Neuronal stem cell (in vitro differentiated cells): ENCODE measurements around the gene ST7.
"Not testable (repeated sequence)": the region's sequence is repeated elsewhere in the genome, so short reads cannot be mapped to it uniquely, and the experiment has no call there.

Experiments used
- DNase-seq: peaks from one replicate; pipeline ENCODE4 v3.0.0-alpha.2; 2013; ENCODE audit warnings: low spot score
- H2AFZ ChIP-seq: one replicate; pipeline ENCODE4 v1.6.1; 2013; ENCODE audit warnings: mild to moderate bottlenecking, low read length, inconsistent platforms
- H2AK5ac ChIP-seq: 2 replicates; pipeline ENCODE4 v1.6.1; 2013; ENCODE audit warnings: low read depth, mild to moderate bottlenecking, inconsistent platforms, low read length, moderate library complexity, mixed read lengths
- H2BK120ac ChIP-seq: 2 replicates; pipeline ENCODE4 v1.6.1; 2013; ENCODE audit warnings: low read depth, mild to moderate bottlenecking, inconsistent platforms, low read length, moderate library complexity, mixed read lengths
- H2BK12ac ChIP-seq: one replicate; pipeline ENCODE4 v1.6.1; 2013; ENCODE audit warnings: low read length, inconsistent platforms
- H2BK15ac ChIP-seq: 2 replicates; pipeline ENCODE4 v1.6.1; 2013; ENCODE audit warnings: mild to moderate bottlenecking, low read length, inconsistent platforms, mixed read lengths
- H2BK5ac ChIP-seq: one replicate; pipeline ENCODE4 v1.6.1; 2013; ENCODE audit warnings: inconsistent platforms, mild to moderate bottlenecking, low read length, moderate library complexity
- H3K14ac ChIP-seq: one replicate; pipeline ENCODE4 v1.6.1; 2013; ENCODE audit warnings: low read length, inconsistent platforms
- H3K18ac ChIP-seq: 2 replicates; pipeline ENCODE4 v1.6.1; 2013; ENCODE audit warnings: low read length, inconsistent platforms
- H3K23ac ChIP-seq: 2 replicates; pipeline ENCODE4 v1.6.1; 2013; ENCODE audit warnings: low read depth, mild to moderate bottlenecking, mixed read lengths, low read length, inconsistent platforms; ENCODE audit not compliant: poor library complexity
- H3K27ac ChIP-seq: replicated peaks from 3 replicates; pipeline ENCODE4 v1.5.1; 2013; ENCODE audit warnings: low read length, inconsistent platforms
- H3K27me3 ChIP-seq, 3 experiments: 2 replicates each; pipeline ENCODE4 v1.6.1; 2013; ENCODE audit warnings: low read length in 3 of 3, mild to moderate bottlenecking in 2 of 3, inconsistent platforms in 1 of 3, low read depth in 1 of 3, mixed read lengths in 1 of 3, moderate library complexity in 1 of 3; ENCODE audit not compliant: control insufficient read depth in 3 of 3, insufficient read depth in 3 of 3
- H3K36me3 ChIP-seq, 2 donors: replicated peaks in 1 of 2; 2 replicates each; pipeline ENCODE4 v1.6.1; 2013; ENCODE audit warnings: low read length in 2 of 2; ENCODE audit not compliant: control insufficient read depth in 2 of 2, insufficient read depth in 2 of 2
- H3K4ac ChIP-seq: 2 replicates; pipeline ENCODE4 v1.6.1; 2013; ENCODE audit warnings: inconsistent platforms, mild to moderate bottlenecking, low read length, moderate library complexity
- H3K4me1 ChIP-seq, 2 donors: 1 replicate in 1 of 2; 2 replicates in 1 of 2; pipeline ENCODE4 v1.6.1; 2013; ENCODE audit warnings: low read length in 2 of 2, low read depth in 1 of 2; ENCODE audit not compliant: control insufficient read depth in 2 of 2, insufficient read depth in 1 of 2
- H3K4me2 ChIP-seq: one replicate; pipeline ENCODE4 v1.6.1; 2013; ENCODE audit warnings: mild to moderate bottlenecking, low read length, inconsistent platforms; ENCODE audit not compliant: insufficient read depth, poor library complexity, severe bottlenecking
- H3K4me3 ChIP-seq, 2 donors: 2 replicates each; pipeline ENCODE4 v1.5.1; 2013; ENCODE audit warnings: low read length in 2 of 2, mild to moderate bottlenecking in 2 of 2, inconsistent platforms in 1 of 2, moderate library complexity in 1 of 2
- H3K79me1 ChIP-seq: one replicate; pipeline ENCODE4 v1.6.1; 2013; ENCODE audit warnings: low read depth, mild to moderate bottlenecking, inconsistent platforms, low read length, moderate library complexity
- H3K9ac ChIP-seq: one replicate; pipeline ENCODE4 v1.6.1; 2013; ENCODE audit warnings: mild to moderate bottlenecking, low read depth, low read length, inconsistent platforms; ENCODE audit not compliant: poor library complexity
- H3K9me3 ChIP-seq, 2 donors: replicated peaks in 1 of 2; 2 replicates each; pipeline versions ENCODE3 to v1.6.1; 2013; ENCODE audit warnings: low read length in 2 of 2, mild to moderate bottlenecking in 2 of 2, inconsistent platforms in 1 of 2, low read depth in 1 of 2, mixed read lengths in 1 of 2, moderate library complexity in 1 of 2; ENCODE audit not compliant: control insufficient read depth in 2 of 2, insufficient read depth in 1 of 2
- H4K8ac ChIP-seq: one replicate; pipeline ENCODE4 v1.6.1; 2013; ENCODE audit warnings: low read depth, mild to moderate bottlenecking, inconsistent platforms, low read length, moderate library complexity
- H4K91ac ChIP-seq: one replicate; pipeline ENCODE4 v1.6.1; 2013; ENCODE audit warnings: low read length, low read depth, mild to moderate bottlenecking, inconsistent platforms; ENCODE audit not compliant: poor library complexity
- WGBS, 2 donors: extraction: QIAGEN DNeasy Blood & Tissue Kit; methylation state at CpG; one replicate each; pipeline ENCODE4 v1.1.7; 2013; ENCODE audit warnings: missing lambda C conversion rate in 2 of 2, mixed read lengths in 1 of 2; ENCODE audit not compliant: insufficient read length in 2 of 2, insufficient replicate concordance in 1 of 2; ENCODE audit errors: extremely low coverage in 2 of 2; 5-methylcytosine and 5-hydroxymethylcytosine counted together

ST7 gene

GRCh38 chr7:116933465-116933864, 19.8 kb upstream of the ST7 start:
- no peak overlapping the region for H2BK5ac ChIP-seq
- no peak overlapping the region for H4K91ac ChIP-seq
- no peak overlapping the region for H3K27ac ChIP-seq
- no peak overlapping the region for H2AK5ac ChIP-seq
- no peaks in the 10 kb centered on the region for H3K9me3 ChIP-seq
- no peak overlapping the region for H2BK120ac ChIP-seq
- H3K18ac ChIP-seq, result no peak overlapping the region
- no peak overlapping the region for H3K9ac ChIP-seq
- no peaks in the 10 kb centered on the region for H3K4me1 ChIP-seq
- H2BK12ac ChIP-seq, result no peak overlapping the region
- no peaks in the 10 kb centered on the region for H3K79me1 ChIP-seq
- no peaks in the 10 kb centered on the region for H3K36me3 ChIP-seq
- no peaks in the 10 kb centered on the region for H3K27me3 ChIP-seq
- DNase-seq, result no peak
- H3K23ac ChIP-seq, result no peak overlapping the region
- H3K4me3 ChIP-seq, result no peak overlapping the region
- H3K4ac ChIP-seq, result no peak overlapping the region
- no peak overlapping the region for H3K14ac ChIP-seq
- H4K8ac ChIP-seq, result no peak overlapping the region
- H2BK15ac ChIP-seq, result no peak overlapping the region
- H2AFZ ChIP-seq, result no peak overlapping the region
- WGBS, 2 donors, result no CpG with 5 or more reads among the region's 3 CpGs
- H3K4me2 ChIP-seq, result no peak overlapping the region

- H3K27me3 ChIP-seq, result no peaks in the 10 kb centered on the region
- H3K27ac ChIP-seq, result no peak overlapping the region
- H4K8ac ChIP-seq, result no peak overlapping the region
- no peak overlapping the region for H3K18ac ChIP-seq
- H4K91ac ChIP-seq, result no peak overlapping the region
- no peak overlapping the region for H2BK5ac ChIP-seq
- no peaks in the 10 kb centered on the region for H3K79me1 ChIP-seq
- H3K14ac ChIP-seq, result no peak overlapping the region
- H3K9me3 ChIP-seq, result no peaks in the 10 kb centered on the region
- no peak overlapping the region for H3K4me3 ChIP-seq
- H2BK12ac ChIP-seq, result no peak overlapping the region
- H2AK5ac ChIP-seq, result no peak overlapping the region
- no peak overlapping the region for H2BK15ac ChIP-seq
- no peak overlapping the region for H3K9ac ChIP-seq
- no peak overlapping the region for H3K4ac ChIP-seq
- no peak for DNase-seq
- WGBS, 2 donors, result no CpG with 5 or more reads among the region's 2 CpGs
- no peak overlapping the region for H2AFZ ChIP-seq
- H3K23ac ChIP-seq, result no peak overlapping the region
- H3K4me1 ChIP-seq, result no peaks in the 10 kb centered on the region
- no peak overlapping the region for H3K4me2 ChIP-seq
- no peaks in the 10 kb centered on the region for H3K36me3 ChIP-seq
- no peak overlapping the region for H2BK120ac ChIP-seq
Observed at GRCh38 chr7:116934580-116934979, 18.7 kb upstream of the ST7 start.

- not testable (repeated sequence) for H3K27ac ChIP-seq, DNase-seq, H3K23ac ChIP-seq, H4K8ac ChIP-seq, H3K4me3 ChIP-seq, H3K9ac ChIP-seq, H3K14ac ChIP-seq, H3K18ac ChIP-seq, H2BK12ac ChIP-seq, H2AFZ ChIP-seq, H2AK5ac ChIP-seq, H2BK120ac ChIP-seq, H4K91ac ChIP-seq, H3K27me3 ChIP-seq, H3K4ac ChIP-seq, H3K4me2 ChIP-seq, H3K4me1 ChIP-seq, H3K9me3 ChIP-seq, H2BK5ac ChIP-seq, H2BK15ac ChIP-seq, H3K79me1 ChIP-seq, H3K36me3 ChIP-seq
- WGBS, 2 donors, result no CpG with 5 or more reads among the region's 4 CpGs
Observed at GRCh38 chr7:116936844-116937243, 16.5 kb upstream of the ST7 start.

- H4K8ac ChIP-seq, result no peak overlapping the region
- no peak overlapping the region for H3K4ac ChIP-seq
- no peaks in the 10 kb centered on the region for H3K4me1 ChIP-seq
- H3K4me2 ChIP-seq, result no peak overlapping the region
- H2AFZ ChIP-seq, result no peak overlapping the region
- H3K14ac ChIP-seq, result no peak overlapping the region
- no peak overlapping the region for H2AK5ac ChIP-seq
- no peak overlapping the region for H2BK120ac ChIP-seq
- H3K9me3 ChIP-seq, result no peaks in the 10 kb centered on the region
- no peak overlapping the region for H3K23ac ChIP-seq
- no peaks in the 10 kb centered on the region for H3K79me1 ChIP-seq
- no peak overlapping the region for H2BK5ac ChIP-seq
- H2BK15ac ChIP-seq, result no peak overlapping the region
- H3K27me3 ChIP-seq, result no peaks in the 10 kb centered on the region
- H4K91ac ChIP-seq, result no peak overlapping the region
- no peak for DNase-seq
- H3K27ac ChIP-seq, result no peak overlapping the region
- WGBS, 2 donors, result no CpG with 5 or more reads among the region's 2 CpGs
- no peak overlapping the region for H3K9ac ChIP-seq
- H3K36me3 ChIP-seq, result no peaks in the 10 kb centered on the region
- H3K18ac ChIP-seq, result no peak overlapping the region
- no peak overlapping the region for H2BK12ac ChIP-seq
- H3K4me3 ChIP-seq, result no peak overlapping the region
Observed at GRCh38 chr7:116938678-116939077, 14.6 kb upstream of the ST7 start.
